Vagina (tissue), 2 donors: ENCODE results near the gene VWF.

ENCODE experiments used
- CTCF ChIP-seq, 3 experiments: fragments of 450-650 bp in 2 of 3; fragments of 200-600 bp in 1 of 3; sonication (generic) in 1 of 3; IDR thresholded peaks; one replicate each; pipeline ENCODE4 v1.5.1; 2017 to 2019; ENCODE audit warnings: antibody characterized with exemption in 3 of 3, mild to moderate bottlenecking in 2 of 3, moderate library complexity in 2 of 3
- POLR2AphosphoS5 ChIP-seq, 2 donors: sonication (generic); formaldehyde crosslinking; IDR thresholded peaks; one replicate each; pipeline ENCODE4 v1.9.0; 2017; ENCODE audit warnings: antibody characterized with exemption in 2 of 2, mild to moderate bottlenecking in 2 of 2, low read depth in 1 of 2; ENCODE audit not compliant: insufficient read depth in 1 of 2

GRCh38 chr12:6046511-6047180 lies 77.8 kb downstream of the VWF start:
- TF ChIP-seq CTCF (IDR thresholded peaks at IDR 0.05) (no peak), POLR2AphosphoS5 (IDR thresholded peaks at IDR 0.05; ENCODE audit: insufficient read depth in 1 of 2, low read depth in 1 of 2) (no peak)
